ENCODE results near the gene BCR. TPM values are rescaled to one million over a fixed set of nuclear protein-coding genes. Genes with fewer than 3 reads are reported as not detected.

The BCR gene
- total RNA-seq, 1 donor from 2014 or later = 186 TPM

DNA sequence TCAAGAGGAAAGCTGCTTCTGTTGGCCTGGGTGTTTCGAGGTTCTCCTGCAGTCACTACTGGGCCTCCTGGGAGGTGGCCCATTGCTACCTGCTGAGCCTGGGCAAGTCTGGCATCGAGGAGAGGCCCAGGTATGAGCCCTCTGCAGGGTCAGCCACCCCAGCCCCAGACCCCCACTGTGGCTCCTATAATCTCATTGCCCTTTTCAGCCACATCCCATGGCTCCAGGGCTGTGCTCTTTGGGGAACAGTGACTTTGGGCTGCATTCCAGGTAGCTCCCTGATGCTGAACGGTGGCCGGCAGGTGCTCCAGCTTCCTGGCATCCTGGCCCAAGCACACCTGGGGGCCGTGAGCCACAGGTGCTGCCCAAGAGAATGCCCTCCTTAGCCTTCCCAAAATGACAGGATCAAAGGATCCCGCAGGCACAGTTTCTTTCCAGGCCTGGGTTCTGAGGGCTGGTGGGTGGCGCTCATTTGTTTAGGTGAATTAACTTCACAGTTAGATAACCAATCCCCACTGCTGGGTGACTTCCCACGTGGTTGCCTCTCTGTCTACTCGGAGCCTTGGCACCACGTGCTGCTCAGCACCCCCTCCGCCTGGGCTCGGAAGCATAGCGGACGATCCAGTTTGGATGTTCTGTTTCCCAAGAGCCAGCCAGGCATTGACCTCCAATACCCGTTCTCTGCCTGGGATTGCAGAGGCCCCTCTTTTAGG is 97.4 kb downstream of the BCR start:
- DNase-seq = no peak

DNA sequence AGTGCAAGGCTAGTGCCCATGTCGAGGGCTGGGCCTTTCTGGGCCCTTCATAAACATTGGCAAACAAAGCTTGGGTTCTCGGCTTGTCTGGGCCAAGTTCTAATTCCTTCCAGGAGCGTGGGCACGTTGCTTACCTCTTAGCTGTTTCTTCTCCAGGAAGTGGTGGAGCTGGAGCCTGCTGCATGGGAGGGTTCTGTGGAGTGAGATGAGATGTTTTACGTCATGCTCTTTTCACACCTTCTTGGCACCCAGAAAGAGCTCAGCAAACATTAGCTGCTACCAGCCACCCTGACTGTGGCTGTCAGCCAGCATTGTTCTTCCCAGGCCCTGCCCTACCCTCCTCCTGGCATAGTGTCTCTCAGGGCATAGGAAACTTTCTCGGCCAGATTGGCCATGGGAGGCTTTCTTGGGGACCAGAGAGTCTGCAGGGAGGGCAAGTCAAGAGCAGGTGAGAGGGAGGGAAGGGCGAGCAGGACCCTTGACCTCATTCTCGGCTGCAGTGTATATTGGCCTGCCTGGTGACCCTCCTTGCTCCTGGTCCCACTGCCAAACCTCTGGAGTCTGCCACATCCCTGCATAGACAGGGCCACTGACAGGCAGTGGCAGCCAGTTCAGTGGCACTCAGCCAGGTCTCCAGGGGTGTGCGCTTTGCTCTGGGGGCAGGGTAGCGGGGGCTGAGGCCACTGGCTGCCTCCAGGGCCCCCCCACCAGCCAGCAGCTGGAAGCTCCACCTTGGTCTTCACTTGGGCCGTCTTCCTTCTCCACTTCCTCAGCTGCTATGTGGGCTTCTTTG is 98.8 kb downstream of the BCR start:
- peak; percentile 33 for DNase-seq

DNA sequence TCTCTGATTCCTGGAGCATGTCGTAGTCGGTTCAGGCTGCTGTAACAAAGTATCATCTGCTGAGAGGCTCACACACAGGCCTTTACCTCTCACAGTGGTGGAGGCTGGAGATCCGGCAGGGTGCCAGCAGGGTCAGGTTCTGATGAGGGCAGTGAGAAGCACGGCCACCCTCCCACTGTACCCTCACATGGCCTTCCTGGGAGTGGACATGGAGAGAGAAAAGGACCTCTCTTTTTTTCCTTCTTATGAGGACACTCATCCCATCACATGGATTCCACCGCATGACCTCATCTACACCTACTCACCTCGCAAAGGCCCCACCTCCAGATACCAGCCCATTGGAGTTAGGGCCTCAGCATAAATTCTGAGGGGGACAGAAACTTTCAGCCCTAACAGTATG is 99.5 kb downstream of the BCR start:
- DNase-seq = no peak

DNA sequence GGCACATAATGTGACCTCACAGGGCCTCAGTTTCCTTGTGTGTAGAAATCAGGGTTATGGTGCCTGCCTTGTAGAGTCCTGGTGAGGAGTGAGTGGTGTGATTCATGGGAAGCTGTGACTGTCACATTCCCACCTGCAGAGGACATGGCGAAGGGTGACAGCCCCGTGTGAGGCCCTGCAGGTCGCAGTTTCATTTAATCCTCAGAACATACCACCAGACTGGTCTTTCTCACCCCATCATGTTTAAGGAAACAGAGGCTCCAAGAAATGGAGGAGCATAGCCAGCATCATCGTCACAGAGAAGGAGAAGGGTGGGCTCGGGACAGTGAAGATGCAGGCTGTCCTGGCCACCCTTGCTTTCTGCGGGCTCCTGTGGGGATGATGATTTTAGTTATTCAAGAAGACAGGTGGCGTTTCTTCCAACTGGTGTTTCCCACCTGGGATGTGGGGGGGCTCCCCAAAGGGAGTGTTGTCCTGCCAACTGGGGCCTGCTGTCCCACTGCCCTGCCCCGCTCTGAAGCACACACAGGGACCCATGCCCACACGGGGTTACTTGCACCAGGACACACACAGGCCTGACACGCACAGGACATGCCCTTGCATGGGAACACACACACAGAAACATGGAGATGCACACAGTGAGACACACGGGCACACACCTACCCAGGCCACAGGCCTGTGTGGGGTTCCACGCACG is 100.2 kb downstream of the BCR start:
- no peak for DNase-seq

GRCh38 chr22:23281053-23281405 is 100.7 kb downstream of the BCR start:
- no peak for DNase-seq

- DNase-seq = peak; percentile 91
Observed at GRCh38 chr22:23281406-23282088, 101.2 kb downstream of the BCR start.

GRCh38 chr22:23282089-23282501 is 101.8 kb downstream of the BCR start:
- peak; percentile 95 for DNase-seq

GRCh38 chr22:23282516-23282915 is 102.2 kb downstream of the BCR start:
- no peak for DNase-seq

- DNase-seq = no peak
Observed at GRCh38 chr22:23282986-23283385, 102.7 kb downstream of the BCR start.

- no peak for DNase-seq
Observed at GRCh38 chr22:23283591-23284503, 103.5 kb downstream of the BCR start.

DNA sequence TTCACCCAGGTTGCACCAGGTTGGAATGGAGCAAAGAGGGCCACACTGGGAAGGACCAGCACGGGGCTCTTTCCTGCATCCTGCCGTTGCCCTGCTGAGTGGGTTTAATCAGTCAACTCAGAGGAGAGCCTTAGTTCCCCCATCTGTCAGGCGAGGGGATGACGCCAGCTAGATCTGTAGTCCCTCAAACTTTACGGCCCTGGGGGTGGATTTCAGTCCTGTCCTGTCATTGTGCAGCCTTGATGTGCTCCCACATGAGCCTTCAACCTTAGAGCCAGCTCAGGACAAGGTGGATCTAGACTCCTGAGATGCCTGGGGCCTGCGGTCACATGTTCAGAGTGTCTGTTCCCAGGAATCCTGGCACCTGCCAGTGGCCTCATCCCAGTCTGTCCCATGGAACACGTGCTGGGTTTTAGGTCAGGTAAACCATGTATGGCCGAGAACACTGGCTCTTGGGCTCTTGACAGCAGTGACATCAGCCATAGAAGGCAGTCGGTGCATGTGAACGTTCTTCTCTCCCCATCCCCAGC is 104.3 kb downstream of the BCR start:
- DNase-seq = no peak

- DNase-seq = no peak
Observed at GRCh38 chr22:23285236-23285635, 104.9 kb downstream of the BCR start.

DNA sequence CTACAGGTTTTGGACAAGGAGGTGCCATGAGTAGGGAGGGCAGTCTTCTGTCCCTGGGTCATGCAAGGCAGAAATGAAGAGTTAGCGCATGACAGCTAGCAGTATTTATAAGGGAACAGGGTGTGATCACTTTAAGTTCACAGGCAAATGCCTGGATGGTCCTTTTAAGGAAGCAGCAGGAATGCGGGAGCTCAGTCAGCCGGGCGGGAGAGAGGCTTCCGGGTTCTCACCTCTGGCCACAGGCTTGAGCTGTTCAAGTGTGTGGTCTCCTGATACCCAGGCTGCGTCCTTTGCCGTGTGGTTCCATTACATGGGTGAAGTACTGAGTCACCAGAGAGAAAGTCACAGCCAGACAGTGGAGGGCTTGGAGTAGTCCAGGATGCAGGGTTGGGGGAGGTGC is 105.4 kb downstream of the BCR start:
- no peak for DNase-seq

GRCh38 chr22:23286296-23286695 is 106.0 kb downstream of the BCR start:
- no peak for DNase-seq

GRCh38 chr22:23287136-23288095 is 107.1 kb downstream of the BCR start:
- no peak for DNase-seq

DNA sequence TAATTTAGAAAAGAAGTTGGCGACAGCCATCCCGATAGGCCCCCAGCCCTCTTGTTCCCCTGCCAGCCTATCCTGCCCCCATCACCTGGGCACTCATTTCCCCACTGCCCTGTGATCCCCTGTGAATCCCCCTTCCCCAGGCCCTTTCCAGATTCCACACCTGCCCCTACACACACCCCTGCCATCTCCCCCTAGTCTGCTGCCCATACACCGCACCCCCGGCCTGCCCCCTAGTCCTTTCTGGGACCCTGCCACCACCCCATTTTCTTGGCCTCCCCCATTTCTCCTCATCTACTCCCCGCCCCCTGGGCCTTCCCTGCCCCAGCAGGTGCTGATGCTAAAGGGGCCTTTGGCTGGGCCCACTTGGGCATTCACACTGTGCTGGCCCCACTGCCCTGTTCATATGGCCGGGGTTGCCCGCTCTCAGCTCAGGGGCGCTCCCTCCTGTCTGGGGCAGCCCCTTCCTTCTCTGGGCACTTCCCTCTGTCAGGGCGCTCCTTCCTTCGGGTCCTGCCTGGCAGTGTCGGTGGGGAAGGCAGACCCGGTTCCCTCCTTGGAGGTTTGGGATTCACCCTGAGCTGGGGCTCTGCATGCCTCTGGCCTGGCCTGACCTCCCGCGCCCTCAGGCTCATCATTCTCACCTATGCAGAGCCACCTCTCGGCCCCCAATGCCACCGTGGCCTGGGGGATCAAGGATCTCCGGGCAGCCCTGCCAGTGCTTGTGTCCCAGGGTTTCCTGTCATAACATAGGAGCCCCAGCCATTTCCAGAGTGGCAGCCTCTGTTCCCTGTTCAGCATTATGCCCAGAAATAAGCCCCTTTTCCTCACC is 108.2 kb downstream of the BCR start:
- DNase-seq = no peak

GRCh38 chr22:23289130-23289503 is 108.8 kb downstream of the BCR start:
- DNase-seq = no peak

DNA sequence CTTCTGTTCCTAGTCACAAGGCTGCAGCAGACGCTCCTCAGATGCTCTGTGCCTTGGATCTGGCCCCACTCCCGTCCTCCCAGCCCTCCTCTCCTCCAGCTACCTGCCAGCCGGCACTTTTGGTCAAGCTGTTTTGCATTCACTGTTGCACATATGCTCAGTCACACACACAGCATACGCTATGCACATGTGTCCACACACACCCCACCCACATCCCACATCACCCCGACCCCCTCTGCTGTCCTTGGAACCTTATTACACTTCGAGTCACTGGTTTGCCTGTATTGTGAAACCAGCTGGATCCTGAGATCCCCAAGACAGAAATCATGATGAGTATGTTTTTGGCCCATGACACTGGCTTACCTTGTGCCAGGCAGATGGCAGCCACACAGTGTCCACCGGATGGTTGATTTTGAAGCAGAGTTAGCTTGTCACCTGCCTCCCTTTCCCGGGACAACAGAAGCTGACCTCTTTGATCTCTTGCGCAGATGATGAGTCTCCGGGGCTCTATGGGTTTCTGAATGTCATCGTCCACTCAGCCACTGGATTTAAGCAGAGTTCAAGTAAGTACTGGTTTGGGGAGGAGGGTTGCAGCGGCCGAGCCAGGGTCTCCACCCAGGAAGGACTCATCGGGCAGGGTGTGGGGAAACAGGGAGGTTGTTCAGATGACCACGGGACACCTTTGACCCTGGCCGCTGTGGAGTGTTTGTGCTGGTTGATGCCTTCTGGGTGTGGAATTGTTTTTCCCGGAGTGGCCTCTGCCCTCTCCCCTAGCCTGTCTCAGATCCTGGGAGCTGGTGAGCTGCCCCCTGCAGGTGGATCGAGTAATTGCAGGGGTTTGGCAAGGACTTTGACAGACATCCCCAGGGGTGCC is 109.8 kb downstream of the BCR start:
- peak; percentile 78 for DNase-seq

Measured in dermis blood vessel endothelial cell (primary cell).